Ureter (tissue), 1 donor: ENCODE data around the gene SYNE2. TPM values are rescaled to one million over a fixed set of nuclear protein-coding genes. Genes with fewer than 3 reads are reported as not detected.
"Not testable (repeated sequence)": the region's sequence is repeated elsewhere in the genome, so short reads cannot be mapped to it uniquely, and the experiment has no call there.

Experiments
- DNase-seq: peaks from one replicate; pipeline ENCODE4 v3.0.0-alpha.2; 2020; ENCODE audit warnings: low spot score
- total RNA-seq: library from RNA; stranded (reverse); gene quantifications from one replicate; pipeline ENCODE4 v1.2.4, GENCODE V29; 2023
- donor health status: DM: yes; HTN: yes; CAD: no.

Gene SYNE2
- total RNA-seq, 1 donor from 2014 or later, result 113 TPM

GRCh38 chr14:64125270-64125669 is 272.5 kb downstream of the SYNE2 start:
- no peak for DNase-seq

- no peak for DNase-seq
Observed at GRCh38 chr14:64126548-64126947, 273.7 kb downstream of the SYNE2 start.

- DNase-seq, result no peak
Observed at GRCh38 chr14:64137657-64138290, 285.0 kb downstream of the SYNE2 start.

- no peak for DNase-seq
Observed at GRCh38 chr14:64147126-64147790, 294.5 kb downstream of the SYNE2 start.

GRCh38 chr14:64149921-64150320 is 297.1 kb downstream of the SYNE2 start:
- DNase-seq, result no peak

- no peak for DNase-seq
Observed at GRCh38 chr14:64158608-64159007, 305.8 kb downstream of the SYNE2 start.

- DNase-seq, result no peak
Observed at GRCh38 chr14:64159588-64159987, 306.8 kb downstream of the SYNE2 start.

GRCh38 chr14:64170181-64170580 is 317.4 kb downstream of the SYNE2 start:
- no peak for DNase-seq

- no peak for DNase-seq
Observed at GRCh38 chr14:64174922-64175782, 322.3 kb downstream of the SYNE2 start.

- DNase-seq, result no peak
Observed at GRCh38 chr14:64176330-64176729, 323.5 kb downstream of the SYNE2 start.

GRCh38 chr14:64178814-64179213 is 326.0 kb downstream of the SYNE2 start:
- no peak for DNase-seq

GRCh38 chr14:64182908-64183307 is 330.1 kb downstream of the SYNE2 start:
- not testable (repeated sequence) for DNase-seq

GRCh38 chr14:64184103-64184729 is 331.4 kb downstream of the SYNE2 start:
- no peak for DNase-seq

GRCh38 chr14:64185184-64185583 is 332.4 kb downstream of the SYNE2 start:
- DNase-seq, result no peak

- no peak for DNase-seq
Observed at GRCh38 chr14:64186231-64187129, 333.7 kb downstream of the SYNE2 start.

- no peak for DNase-seq
Observed at GRCh38 chr14:64187331-64187730, 334.5 kb downstream of the SYNE2 start.

GRCh38 chr14:64190974-64191502 is 338.2 kb downstream of the SYNE2 start:
- no peak for DNase-seq

- no peak for DNase-seq
Observed at GRCh38 chr14:64191756-64192155, 339.0 kb downstream of the SYNE2 start.

- DNase-seq, result no peak
Observed at GRCh38 chr14:64193821-64194220, 341.0 kb downstream of the SYNE2 start.

- no peak for DNase-seq
Observed at GRCh38 chr14:64194404-64194803, 341.6 kb downstream of the SYNE2 start.

GRCh38 chr14:64195199-64195598 is 342.4 kb downstream of the SYNE2 start:
- DNase-seq, result no peak
